Hippocampal formation (tissue), 2 donors: ENCODE data around the gene CDHR3.
"Not testable (repeated sequence)": the region's sequence is repeated elsewhere in the genome, so short reads cannot be mapped to it uniquely, and the experiment has no call there.

Experiments
- DNase-seq, 2 donors: peaks; one replicate each; lab custom pipeline; 2025; lab: John Stamatoyannopoulos, UW

The CDHR3 gene

DNA sequence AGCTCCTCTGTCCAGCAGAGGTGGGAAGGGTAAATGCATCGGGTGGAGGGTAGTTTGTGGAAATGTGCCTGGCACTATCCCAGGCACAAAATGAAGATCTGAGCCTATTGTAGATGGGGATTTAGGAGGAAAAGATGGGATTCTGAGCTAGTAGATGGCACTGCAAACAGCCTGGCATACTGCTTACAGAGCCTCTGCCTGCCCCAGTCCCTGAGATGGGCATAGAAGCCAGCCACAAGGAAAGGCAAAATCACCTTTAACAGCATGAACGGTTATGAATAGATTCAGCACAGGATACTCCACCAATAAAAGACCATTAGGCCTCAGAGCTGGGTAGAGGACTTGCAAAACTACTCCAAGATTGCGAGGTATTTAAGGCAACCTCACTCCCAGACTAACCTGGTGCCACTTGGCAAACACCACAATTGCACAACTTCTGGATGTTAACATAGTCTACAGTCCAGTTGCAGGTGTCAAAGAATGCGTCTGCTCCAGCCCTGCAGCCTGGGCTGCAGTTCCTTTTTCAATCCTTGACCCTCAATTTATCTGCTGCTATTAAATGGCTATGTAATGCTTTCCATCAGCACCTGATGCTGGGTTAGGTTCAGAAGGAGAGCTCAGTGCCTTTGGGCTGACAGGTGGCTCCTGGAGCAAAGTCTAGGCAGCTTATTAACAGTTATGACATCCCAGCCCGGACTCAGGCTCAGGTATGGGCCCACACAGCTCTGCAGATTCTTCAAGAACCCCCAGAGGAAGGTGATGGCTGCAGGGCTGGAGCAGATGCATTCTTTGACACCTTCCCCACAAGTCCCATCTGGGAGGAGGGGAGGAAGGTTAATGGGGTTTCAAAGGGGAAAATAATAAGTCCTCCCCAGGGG, 34.0 kb downstream of the CDHR3 start:
- no peak for DNase-seq

DNA sequence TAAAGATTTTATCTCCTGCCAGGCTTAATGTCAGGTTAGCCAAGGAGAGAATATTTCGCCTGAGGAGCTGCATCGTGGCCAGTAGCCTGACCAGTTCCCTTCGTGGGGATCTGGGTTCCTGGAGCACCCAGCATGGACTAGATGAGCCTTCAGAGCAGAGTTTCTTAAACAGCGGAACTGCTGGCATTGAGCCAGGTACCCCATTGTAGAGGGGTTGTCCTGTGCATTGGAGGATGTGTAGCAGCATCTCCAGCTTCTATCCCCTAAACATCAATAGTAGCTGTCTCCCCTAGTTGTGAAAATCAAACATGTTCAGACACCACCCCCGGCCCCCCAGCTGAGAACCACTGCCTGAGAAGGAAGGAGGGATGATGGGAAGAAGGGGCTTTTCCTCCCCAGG, 36.2 kb downstream of the CDHR3 start:
- no peak for DNase-seq

DNA sequence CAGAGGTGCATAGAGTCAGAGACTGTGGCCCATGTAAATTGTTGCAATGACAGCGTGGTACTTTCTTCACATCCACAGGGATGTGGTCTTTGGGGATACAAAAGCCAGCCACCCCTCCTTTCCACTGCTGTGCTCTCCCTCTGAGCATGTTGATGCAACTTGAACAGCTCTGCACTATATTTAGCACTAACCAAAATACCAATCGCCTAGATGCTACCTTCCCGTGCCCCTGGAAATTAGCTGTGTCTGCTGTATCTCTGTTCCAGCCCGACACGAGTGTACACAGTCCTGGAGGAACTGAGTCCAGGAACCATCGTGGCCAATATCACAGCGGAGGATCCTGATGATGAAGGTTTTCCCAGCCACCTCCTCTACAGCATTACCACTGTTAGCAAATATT, 38.1 kb downstream of the CDHR3 start:
- DNase-seq, result no peak

DNA sequence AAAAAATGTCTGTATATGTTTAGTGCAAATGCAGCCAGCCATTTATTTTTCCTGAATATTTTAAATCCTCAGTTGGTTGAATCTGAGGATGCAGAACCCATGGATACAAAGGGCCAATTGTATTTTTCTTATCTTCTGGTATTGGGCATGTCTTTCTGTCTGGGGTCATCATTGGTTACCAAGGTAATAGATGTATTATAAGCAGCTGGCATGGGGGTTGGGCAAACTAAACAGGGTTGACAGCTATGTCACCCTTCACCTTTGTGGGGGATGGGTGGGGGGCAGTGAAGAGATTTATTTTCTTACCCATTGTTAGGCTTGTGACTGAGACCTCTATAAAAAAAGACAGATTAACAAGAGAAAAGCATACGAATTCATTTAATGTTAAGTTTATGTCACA, 38.8 kb downstream of the CDHR3 start:
- DNase-seq, result no peak

DNA sequence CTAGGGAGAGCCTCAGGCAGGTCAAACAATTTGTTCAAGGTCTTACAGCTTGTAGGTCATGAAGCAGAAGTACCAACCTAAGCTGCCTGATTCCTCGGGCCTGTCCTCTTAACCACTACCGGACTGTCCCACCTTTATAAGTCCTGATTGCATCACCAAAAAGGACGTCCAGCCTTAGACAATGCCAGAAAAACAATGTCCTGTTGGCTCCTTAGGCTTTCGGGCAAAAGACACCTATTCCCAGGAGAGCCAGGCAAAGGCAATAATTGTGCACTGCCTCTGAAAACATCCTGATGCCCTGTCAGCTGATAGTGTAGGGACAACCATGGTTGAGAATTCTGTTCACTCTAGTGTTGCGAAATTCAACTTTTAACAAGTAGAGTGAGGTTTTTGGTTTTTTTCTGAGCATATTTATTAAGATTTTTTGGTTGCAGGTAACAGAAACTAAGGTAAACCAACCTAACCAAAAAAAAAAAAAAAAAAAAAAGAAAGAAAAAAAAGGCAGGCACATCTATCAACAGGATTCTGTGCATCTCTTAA, 40.5 kb downstream of the CDHR3 start:
- no peak for DNase-seq

DNA sequence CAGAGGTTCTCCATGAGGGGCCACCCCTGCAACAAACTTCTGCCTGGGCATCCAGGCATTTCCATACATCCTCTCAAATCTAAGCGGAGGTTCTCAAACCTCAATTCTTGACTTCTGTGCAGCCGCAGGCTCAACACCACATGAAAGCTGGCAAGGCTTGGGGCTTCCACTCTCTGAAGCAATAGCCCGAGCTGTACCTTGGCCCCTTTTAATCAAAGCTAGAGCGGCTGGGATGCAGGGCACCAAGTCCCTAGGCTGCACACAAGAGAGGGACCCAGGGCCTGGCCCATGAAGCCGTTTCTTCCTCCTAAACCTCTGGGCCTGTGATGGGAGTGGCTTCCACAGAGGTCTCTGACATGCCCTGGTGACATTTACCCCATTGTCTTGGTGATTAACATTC, 43.8 kb downstream of the CDHR3 start:
- no peak for DNase-seq

DNA sequence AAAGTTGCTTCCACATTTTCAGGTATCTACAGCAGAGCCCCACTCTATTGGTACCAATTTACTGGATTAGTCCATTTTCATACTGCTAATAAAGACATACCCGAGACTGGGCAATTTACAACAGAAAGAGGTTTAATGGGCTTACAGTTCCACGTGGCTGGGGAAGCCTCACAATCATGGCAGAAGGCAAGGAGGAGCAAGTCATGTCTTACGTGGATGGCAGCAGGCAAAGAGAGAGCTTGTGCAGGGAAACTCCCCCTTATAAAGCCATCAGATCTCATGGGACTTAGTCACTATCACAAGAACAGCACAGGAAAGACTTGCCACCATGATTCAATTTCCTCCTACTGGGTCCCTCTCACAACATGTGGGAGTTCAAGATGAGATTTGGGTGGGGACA, 44.7 kb downstream of the CDHR3 start:
- not testable (repeated sequence) for DNase-seq

DNA sequence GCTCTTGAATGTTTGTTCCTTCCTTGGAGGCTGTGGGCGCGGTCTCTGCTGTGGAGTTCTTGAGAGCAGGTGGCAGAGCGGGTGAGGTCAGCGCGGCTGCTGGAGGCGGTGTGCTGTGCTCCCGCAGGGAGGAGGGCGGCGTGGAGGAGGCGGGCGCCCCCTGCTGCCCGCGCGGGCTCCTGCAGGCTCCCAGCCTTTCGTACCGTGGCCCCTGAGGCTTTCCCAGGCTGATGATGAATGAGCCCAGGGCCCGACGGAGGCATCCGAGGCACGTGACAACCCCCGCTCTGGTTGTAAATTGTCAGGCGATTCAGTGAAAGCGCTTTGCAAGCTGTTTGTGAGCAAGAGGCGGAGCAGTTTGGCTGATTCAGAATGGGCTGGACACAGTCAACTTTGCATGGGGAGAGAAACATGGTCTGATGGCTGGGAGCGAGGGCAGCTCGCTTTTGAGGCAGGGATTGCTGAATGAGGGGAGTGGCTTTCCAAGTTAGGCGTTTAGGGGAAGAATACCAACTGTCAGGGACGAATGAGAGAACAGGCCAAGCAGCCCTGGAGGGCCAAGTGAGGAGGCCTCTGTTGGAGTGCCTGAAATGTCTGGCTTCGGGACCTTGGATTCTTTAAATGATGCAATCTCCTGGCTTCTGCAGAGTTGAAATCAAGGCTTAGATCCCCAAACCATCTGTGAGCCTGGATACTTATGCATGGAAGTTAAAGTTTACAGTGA, 46.6 kb downstream of the CDHR3 start:
- DNase-seq, result peak; percentile 62 to 76

DNA sequence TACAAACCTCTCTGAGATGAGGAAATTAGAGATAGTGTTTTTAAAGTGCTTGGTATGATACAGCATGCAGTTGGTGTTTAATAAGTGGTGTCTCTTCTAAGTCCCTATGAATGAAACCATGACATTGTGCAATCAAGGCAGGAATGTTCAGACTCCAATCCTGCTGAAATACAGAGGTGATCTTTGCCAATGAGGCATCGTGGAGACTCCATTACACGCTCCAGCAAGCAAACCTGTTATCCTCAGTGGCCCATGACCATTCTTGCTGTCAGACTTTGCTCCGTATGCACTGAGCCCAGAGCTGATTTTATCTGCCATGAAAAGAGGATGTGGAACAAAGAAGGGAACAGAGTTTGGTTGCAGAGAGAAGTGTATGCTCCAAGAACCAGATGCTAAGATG, 47.3 kb downstream of the CDHR3 start:
- DNase-seq, result no peak

DNA sequence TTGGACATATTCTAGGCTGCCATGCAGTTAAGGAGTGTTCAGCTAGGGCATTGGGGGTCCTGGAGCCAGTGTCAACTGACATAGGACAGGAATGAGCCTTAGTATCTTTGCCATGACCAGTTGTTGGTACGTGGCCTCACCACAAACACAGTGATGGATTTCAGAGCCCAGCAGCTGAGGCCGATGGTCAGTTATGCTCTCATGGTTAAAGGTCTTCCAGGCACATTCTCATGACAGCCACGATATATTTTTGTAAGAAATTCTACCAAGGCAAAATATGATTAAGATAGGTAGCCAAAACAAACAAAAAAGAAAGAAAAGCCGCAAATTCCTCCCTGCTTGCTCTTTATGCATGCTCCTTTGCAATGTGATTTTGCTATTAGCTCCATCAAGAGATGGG, 47.8 kb downstream of the CDHR3 start:
- no peak for DNase-seq

DNA sequence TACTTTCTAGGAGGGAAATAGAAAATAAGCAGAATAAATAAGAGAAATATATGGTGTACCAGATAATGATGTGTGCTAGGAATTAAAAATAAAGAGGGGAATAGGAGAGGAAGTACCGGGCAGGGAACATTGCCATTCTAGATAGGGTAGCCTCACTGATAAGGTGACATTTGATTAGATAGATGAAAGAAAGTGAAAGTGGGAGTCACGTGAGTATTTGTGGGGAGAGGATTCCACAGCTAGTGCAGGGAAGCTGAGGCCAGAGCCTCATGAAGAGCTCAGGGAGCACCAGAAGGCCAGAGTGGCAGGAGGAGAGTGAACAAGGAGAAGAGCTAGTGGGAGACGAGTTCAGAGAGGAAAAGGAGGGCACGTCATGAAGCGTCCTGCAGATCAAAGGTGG, 49.1 kb downstream of the CDHR3 start:
- DNase-seq, result no peak

DNA sequence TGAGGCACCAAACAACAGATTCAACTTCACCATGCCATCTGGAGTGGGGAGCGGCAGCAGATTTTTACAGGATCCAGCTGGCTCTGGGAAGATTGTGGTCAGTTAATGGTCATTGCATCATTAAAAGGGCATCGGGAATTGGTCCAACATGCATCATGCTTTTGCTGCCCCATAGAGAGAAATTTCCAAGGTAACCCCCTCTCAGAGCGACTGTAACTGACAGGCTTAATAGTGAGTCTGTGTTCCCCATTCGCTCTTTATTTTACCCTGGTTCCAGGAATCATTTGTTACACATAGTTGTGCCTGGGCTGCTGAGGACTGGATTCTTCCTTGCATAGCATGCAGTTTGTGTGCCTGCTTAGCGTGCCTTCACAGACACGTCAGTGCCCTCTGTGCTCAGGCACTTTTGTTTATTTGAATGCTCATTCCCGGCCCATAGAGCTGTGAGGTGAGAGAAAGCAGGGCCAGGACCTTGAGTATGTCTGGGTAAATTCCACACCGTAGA, 49.9 kb downstream of the CDHR3 start:
- DNase-seq, result no peak

DNA sequence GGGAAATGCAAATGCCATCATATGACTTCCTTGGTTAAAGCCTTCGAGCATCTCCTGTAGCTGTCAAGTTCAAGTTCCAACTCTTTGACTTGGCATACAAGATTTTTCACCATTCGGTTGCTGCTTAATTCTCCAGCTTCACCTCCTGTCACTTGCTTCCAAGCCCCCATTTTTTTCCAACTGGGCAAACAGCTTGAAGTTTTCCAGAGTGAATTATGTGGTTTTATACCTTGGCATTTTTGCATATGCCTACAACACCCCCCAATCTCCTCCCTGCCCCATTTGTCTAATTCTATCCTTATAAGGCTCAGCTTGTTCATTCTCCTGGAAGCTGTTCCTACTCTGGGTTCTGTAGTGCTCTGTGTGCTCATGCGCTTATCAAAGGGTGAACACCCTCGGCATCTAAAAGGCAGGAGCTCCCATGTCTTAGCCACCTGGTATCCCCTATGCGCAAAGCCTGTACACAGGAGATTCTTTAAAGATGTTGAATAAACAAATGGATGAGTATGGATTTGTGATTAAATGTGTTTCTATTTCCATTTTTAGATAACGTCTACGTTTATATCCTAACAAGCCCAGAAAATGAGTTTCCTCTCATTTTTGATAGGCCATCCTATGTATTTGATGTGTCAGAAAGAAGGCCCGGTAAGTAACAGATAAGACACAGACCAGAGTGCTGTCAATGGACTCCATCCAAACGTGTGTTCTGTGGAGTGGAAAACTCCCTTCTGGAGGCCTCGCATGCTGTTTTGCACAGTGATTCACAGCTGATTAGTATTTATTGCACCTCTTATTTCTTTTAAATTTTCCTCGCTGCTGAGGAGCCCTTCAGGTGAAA, 52.5 kb downstream of the CDHR3 start:
- DNase-seq, result no peak

DNA sequence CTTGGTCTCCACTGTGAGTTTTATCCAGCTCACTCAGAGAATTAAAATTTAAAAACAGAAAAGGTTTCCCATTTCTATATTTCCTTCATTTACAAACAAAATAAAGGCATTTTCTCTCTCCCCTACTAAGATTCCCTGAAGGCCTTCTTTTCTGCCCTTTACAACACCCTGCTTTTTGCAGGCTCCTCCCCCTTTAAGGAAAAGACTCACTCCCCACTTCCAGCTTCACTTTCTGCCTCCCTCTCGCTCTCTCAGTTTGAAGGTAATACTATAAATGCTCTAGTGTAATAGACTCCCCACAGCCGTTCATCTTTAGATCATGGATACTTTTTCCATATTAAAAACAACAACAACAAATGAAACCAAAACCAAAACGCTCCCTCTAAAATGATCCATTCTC, 53.3 kb downstream of the CDHR3 start:
- DNase-seq, result no peak

DNA sequence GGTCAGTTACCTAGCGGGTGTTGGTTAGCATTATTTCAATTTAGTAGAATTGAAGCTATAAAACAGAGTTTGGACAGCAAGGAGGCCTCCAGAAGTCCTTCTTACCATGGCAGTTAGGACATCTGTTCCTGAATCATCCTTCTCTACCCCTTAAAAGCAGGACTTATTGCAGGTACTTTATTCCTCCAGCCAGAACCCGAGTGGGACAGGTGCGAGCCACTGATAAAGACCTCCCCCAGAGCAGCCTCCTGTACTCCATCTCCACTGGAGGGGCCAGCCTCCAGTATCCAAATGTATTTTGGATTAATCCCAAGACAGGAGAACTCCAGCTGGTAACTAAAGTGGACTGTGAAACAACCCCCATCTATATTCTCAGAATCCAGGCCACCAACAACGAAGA, 54.6 kb downstream of the CDHR3 start:
- no peak for DNase-seq

DNA sequence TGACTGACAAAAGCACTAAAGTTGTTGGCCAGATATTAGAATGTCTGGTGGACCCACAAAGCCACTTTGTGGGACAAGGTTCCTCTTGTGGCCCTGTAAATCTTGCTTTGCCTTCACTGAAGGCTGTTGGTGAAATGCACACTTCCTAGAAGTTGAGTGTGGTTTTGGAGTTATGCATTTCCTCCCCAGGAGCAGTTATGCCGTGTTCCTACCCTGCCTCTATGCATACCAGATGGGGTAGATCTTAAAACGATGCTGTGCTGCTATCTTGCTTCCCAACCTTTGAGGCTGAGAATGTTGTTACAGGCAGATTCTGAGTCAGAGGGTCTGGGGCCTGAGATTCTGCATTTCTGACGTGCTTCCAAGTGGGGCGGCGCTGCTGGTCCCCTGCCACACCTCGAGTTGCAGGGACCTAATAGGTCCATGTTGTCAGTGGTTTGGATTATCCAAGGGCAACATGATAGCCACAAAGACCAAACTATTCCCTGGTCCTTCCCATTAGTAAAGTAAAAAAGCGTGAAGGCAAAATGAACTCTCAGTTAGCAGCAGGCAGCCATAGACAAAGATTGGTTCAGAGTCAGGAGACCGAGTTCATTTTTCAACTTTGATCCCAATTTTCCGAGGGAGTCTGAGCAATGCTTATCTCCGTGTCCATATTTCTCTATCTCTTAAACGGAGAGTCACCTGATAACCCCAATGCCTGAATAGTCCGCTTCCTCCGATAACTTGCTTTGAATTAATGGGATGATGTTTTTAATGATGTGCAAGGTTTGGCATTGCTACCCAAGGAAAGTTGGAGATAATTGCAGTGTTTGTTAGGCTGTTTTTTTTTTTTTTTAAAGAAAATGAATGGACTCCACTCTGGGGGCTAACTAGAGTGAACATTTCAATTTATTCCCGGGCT, 55.8 kb downstream of the CDHR3 start:
- DNase-seq, result no peak

DNA sequence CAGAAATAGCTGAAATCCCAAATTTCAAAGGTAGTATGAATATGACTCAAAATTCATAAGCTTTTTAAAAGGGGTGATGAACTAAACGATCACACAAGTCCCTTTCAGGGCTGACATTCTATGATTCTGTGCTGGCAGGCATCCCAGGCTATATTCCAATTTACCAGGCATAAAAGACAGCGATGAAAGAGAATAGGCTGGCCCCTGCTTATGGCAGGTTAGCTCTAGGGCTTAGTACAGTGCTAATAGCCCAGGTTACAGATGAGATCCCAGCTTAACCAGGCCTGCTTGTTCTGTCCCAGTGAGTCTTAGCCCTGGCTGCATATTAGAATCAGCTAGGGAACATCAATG, 56.4 kb downstream of the CDHR3 start:
- no peak for DNase-seq

DNA sequence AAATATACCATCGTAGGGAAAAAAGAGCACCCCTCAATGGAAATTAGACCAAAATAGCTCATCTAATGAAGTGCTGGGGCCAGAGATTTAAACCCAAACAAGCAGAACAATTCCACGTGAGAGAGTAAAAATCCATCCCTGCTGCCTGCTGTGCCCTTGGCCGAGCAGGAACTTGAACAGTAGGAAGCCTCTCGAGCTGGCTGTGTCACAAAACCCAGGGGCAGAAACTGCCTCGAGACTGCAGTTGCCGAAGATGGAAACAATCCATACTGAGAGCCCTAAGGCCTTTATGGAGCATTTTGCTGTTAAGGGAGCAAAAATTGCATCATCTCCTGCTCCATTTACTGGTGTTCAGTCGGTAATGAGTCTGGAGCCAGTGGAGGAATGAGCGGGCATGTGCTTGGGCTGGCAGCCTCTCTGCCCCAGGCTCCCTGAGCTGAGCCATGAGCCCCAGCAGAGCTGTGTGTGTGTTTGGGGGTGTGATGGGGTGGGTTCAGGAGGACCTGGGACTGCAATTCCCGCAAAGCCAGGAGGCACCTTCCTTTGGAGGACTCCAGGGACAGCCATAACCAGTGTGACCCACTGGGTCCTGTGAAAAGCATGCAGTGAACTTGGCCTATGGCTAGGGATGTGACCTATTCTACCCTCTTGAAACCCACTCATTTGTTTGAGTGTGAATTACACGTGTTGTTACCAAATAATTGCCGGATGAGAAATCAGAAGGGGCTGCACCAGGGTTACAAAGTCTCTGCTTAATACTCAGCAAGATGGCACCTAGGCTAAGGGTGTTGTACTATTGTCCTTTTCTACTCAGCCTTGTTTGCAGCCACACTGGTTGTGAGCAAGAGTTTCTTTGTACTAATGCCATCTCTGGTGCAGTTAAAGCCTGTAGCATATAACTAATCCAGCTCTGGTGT, 58.3 kb downstream of the CDHR3 start:
- DNase-seq, result no peak

DNA sequence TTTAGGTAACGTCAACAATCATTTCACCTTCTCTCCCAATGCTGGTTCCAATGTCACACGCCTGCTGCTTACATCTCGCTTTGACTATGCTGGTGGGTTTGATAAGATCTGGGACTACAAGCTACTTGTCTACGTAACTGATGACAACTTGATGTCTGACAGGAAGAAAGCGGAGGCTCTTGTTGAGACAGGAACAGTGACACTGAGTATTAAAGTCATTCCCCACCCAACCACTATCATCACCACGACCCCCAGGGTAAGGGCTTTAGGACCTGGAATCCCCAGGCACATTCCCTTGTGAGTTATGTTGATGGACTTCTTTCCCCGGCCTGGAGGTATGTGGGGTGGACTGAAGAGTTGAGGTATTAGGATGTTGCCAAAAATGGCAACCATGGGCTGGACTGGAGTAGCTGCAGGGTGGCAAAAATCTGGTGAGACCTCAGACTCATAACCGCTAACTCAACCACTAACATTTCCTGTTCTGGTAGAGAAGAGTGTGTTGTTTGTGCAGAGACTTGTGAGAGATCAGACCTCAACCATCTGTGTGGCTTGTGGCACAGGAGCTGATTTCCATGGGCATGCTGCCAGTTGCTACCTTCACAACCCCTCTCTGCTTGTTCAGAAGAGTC, 59.2 kb downstream of the CDHR3 start:
- no peak for DNase-seq
